Keratinocyte (primary cell): Measurements from ENCODE around the gene ZNF280D. TPM values are rescaled to one million over a fixed set of nuclear protein-coding genes. Genes with fewer than 3 reads are reported as not detected.

Source experiments
- DNase-seq: peaks from one replicate; pipeline ENCODE4 v3.0.0-alpha.2; 2011; ENCODE audit warnings: low read depth, missing footprints, low spot score
- FAIRE-seq: peaks from 2 replicates; lab custom pipeline; 2011; peaks lifted over from hg19 to GRCh38; lab: Jason Lieb, UNC
- H2AFZ ChIP-seq: 2 replicates; pipeline ENCODE4 v1.6.0; 2012; ENCODE audit warnings: low read length, control low read depth, inconsistent platforms; ENCODE audit not compliant: control insufficient read depth
- H3K27ac ChIP-seq: 2 replicates; pipeline ENCODE4 v1.5.1; 2011; ENCODE audit warnings: low read length; ENCODE audit not compliant: control insufficient read depth, insufficient read depth
- H3K27me3 ChIP-seq: 3 replicates; pipeline ENCODE4 v1.6.0; 2011; ENCODE audit warnings: low read length; ENCODE audit not compliant: control insufficient read depth, insufficient read depth; ENCODE audit errors: extremely low read depth
- H3K36me3 ChIP-seq, 2 experiments: 2 replicates in 1 of 2; 3 replicates in 1 of 2; pipeline ENCODE4 v1.5.1; 2011; ENCODE audit warnings: low read length in 2 of 2, mild to moderate bottlenecking in 1 of 2; ENCODE audit not compliant: control insufficient read depth in 2 of 2, insufficient read depth in 2 of 2; ENCODE audit errors: extremely low read depth in 1 of 2
- H3K4me1 ChIP-seq: 3 replicates; pipeline ENCODE4 v1.5.1; 2011; ENCODE audit warnings: low read length; ENCODE audit not compliant: control insufficient read depth, insufficient read depth; ENCODE audit errors: extremely low read depth
- H3K4me2 ChIP-seq: 3 replicates; pipeline ENCODE4 v1.6.0; 2011; ENCODE audit warnings: low read depth, low read length; ENCODE audit not compliant: control insufficient read depth, insufficient read depth; ENCODE audit errors: extremely low read depth
- H3K4me3 ChIP-seq, 3 experiments: fragments of 200-600 bp in 1 of 3; sonication (generic) in 1 of 3; 2 replicates in 2 of 3; 3 replicates in 1 of 3; pipeline ENCODE4 v1.5.1; 2011 to 2016; ENCODE audit warnings: low read length in 3 of 3, mild to moderate bottlenecking in 3 of 3, control low read depth in 2 of 3, inconsistent platforms in 1 of 3, low read depth in 1 of 3, mixed read lengths in 1 of 3, mixed run types in 1 of 3, moderate library complexity in 1 of 3; ENCODE audit not compliant: control insufficient read depth in 2 of 3, insufficient read depth in 2 of 3; ENCODE audit errors: extremely low read depth in 1 of 3
- H3K79me2 ChIP-seq: 2 replicates; pipeline ENCODE4 v1.6.0; 2012; ENCODE audit warnings: low read length; ENCODE audit not compliant: control insufficient read depth, insufficient read depth
- H3K9ac ChIP-seq: 3 replicates; pipeline ENCODE4 v1.6.0; 2011; ENCODE audit warnings: low read length; ENCODE audit not compliant: control insufficient read depth, insufficient read depth; ENCODE audit errors: extremely low read depth
- H3K9me1 ChIP-seq: 3 replicates; pipeline ENCODE4 v1.6.0; 2011; ENCODE audit warnings: low read length; ENCODE audit not compliant: control insufficient read depth, insufficient read depth; ENCODE audit errors: extremely low read depth
- H3K9me3 ChIP-seq: 2 replicates; pipeline ENCODE4 v1.5.1; 2012; ENCODE audit warnings: low read depth, low read length; ENCODE audit not compliant: control insufficient read depth
- H4K20me1 ChIP-seq: 3 replicates; pipeline ENCODE4 v1.6.0; 2011; ENCODE audit warnings: low read length; ENCODE audit not compliant: control insufficient read depth, insufficient read depth; ENCODE audit errors: extremely low read depth
- CTCF ChIP-seq, 3 experiments: IDR thresholded peaks in 1 of 3; conservative IDR thresholded peaks in 1 of 3; optimal IDR thresholded peaks in 1 of 3; 2 replicates in 2 of 3; 3 replicates in 1 of 3; pipeline versions ENCODE3 to v1.5.1; 2011; ENCODE audit warnings: low read length in 3 of 3, mild to moderate bottlenecking in 3 of 3, moderate library complexity in 2 of 3, control low read depth in 1 of 3, inconsistent platforms in 1 of 3; ENCODE audit not compliant: insufficient read depth in 2 of 3; ENCODE audit errors: extremely low read depth in 1 of 3
- EZH2 ChIP-seq: IDR thresholded peaks from one replicate; pipeline ENCODE4 v1.6.1; 2012; ENCODE audit warnings: inconsistent platforms, mild to moderate bottlenecking, low read length, moderate library complexity
- dilution Hi-C: fragments of 300-500 bp; cut with MboI; formaldehyde crosslinking; loops from one replicate; pipeline ENCODE4 v1.7.0; 2020; ENCODE audit warnings: low sequenced_read_pairs; ENCODE audit not compliant: extremely low pct_ligation_motif_present
- polyA plus RNA-seq, 5 experiments: library from polyadenylated mRNA; depleted of rRNA in 3 of 5; stranded (reverse) in 3 of 5; stranded (forward) in 1 of 5; unstranded in 1 of 5; fragments of >200 nt; gene quantifications; 1 replicate in 1 of 5; 2 replicates in 3 of 5; 3 replicates in 1 of 5; pipeline versions ENCODE4 v1.2.1 to v1.2.3, GENCODE V29; 2011 to 2012; ENCODE audit warnings: missing spikeins in 2 of 5, low read depth in 1 of 5, low replicate concordance in 1 of 5

Gene ZNF280D
- polyA plus RNA-seq, 1 donor (not counting 4 experiments of a cell fraction or from before 2014, with no cell fraction given) = 8.7 TPM

- H2AFZ ChIP-seq = no peak overlapping the region
- H3K36me3 ChIP-seq = peaks cover 0 to 2% of the 10 kb centered on the region in 2 experiments
- no peaks in the 10 kb centered on the region for H3K9me3 ChIP-seq
- H3K79me2 ChIP-seq = no peaks in the 10 kb centered on the region
- H3K27me3 ChIP-seq = no peaks in the 10 kb centered on the region
- no peak overlapping the region for H3K9ac ChIP-seq
- H4K20me1 ChIP-seq = no peaks in the 10 kb centered on the region
- DNase-seq = no peak
- dilution Hi-C loops = no loop called here
- H3K9me1 ChIP-seq = no peaks in the 10 kb centered on the region
- no peak overlapping the region for H3K4me3 ChIP-seq
- H3K4me2 ChIP-seq = no peak overlapping the region
- no peak for TF ChIP-seq CTCF (optimal IDR thresholded peaks at IDR 0.05 in 1 of 3, IDR thresholded peaks at IDR 0.05 in 1 of 3, conservative IDR thresholded peaks at IDR 0.05 in 1 of 3; ENCODE audit: extremely low read depth in 1 of 3, insufficient read depth in 2 of 3, low read length in 3 of 3)
- no peak for TF ChIP-seq EZH2
- H3K27ac ChIP-seq = no peak overlapping the region
- no peak for FAIRE-seq
- no peaks in the 10 kb centered on the region for H3K4me1 ChIP-seq
Measured at GRCh38 chr15:56675930-56676329, 57.4 kb downstream of the ZNF280D start.

- H3K9me3 ChIP-seq = no peaks in the 10 kb centered on the region
- no peaks in the 10 kb centered on the region for H3K9me1 ChIP-seq
- no peaks in the 10 kb centered on the region for H4K20me1 ChIP-seq
- no peak for TF ChIP-seq EZH2
- no peak for TF ChIP-seq CTCF (optimal IDR thresholded peaks at IDR 0.05 in 1 of 3, IDR thresholded peaks at IDR 0.05 in 1 of 3, conservative IDR thresholded peaks at IDR 0.05 in 1 of 3; ENCODE audit: extremely low read depth in 1 of 3, insufficient read depth in 2 of 3, low read length in 3 of 3)
- no peak overlapping the region for H3K4me3 ChIP-seq
- FAIRE-seq = no peak
- dilution Hi-C loops = no loop called here
- no peak for DNase-seq
- H3K27ac ChIP-seq = no peak overlapping the region
- H3K4me1 ChIP-seq = no peaks in the 10 kb centered on the region
- H3K79me2 ChIP-seq = no peaks in the 10 kb centered on the region
- no peaks in the 10 kb centered on the region for H3K27me3 ChIP-seq
- H3K4me2 ChIP-seq = no peak overlapping the region
- peaks cover 0 to 2% of the 10 kb centered on the region in 2 experiments for H3K36me3 ChIP-seq
- H2AFZ ChIP-seq = no peak overlapping the region
- no peak overlapping the region for H3K9ac ChIP-seq
Measured at GRCh38 chr15:56674857-56675256, 58.5 kb downstream of the ZNF280D start.
